SKM-1 (cell line): Measurements from ENCODE around the gene TANC2.
"Not testable (repeated sequence)": the region's sequence is repeated elsewhere in the genome, so short reads cannot be mapped to it uniquely, and the experiment has no call there.

ENCODE experiments used
- DNase-seq: peaks from one replicate; lab custom pipeline; 2025; ENCODE audit not compliant: unreplicated experiment; lab: John Stamatoyannopoulos, UW

The TANC2 gene

DNA sequence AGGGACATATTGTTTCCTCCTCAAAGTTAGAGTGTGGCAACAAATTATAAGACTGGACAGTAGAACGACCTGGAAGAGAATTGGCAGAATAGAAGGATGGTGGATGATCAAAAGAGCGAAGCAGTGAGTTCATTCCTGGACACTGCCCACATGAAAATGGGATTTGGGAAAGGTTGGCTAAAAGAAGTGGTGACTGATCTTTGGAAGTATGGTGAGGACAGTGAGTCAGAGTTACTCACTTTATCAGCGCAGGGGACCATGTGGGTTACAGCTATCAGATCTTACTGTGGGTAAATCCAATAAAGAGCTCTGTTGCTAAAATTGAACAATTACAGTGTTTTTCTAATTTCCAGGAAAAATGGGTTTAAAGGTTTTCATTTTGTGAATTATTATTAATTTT, 2.7 kb upstream of the TANC2 start:
- DNase-seq, result no peak

DNA sequence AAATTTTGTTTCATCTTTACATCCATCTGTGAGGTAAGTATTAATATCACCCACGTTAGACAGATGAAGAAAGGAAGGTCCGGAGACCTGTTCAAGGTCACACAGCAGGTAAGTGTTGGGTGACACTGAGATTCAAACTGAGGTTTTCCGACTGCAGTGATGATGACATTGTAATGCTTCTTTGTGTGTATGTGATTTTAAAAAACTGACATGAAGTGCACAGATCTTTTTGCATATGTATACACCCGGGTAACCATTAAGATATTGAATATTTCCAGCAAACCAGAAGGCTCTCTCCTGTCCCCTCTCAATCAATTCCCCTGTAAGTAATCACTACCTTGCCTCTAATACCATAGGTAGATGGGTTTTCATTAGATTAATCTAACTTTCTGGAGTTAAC, 1.5 kb upstream of the TANC2 start:
- no peak for DNase-seq

DNA sequence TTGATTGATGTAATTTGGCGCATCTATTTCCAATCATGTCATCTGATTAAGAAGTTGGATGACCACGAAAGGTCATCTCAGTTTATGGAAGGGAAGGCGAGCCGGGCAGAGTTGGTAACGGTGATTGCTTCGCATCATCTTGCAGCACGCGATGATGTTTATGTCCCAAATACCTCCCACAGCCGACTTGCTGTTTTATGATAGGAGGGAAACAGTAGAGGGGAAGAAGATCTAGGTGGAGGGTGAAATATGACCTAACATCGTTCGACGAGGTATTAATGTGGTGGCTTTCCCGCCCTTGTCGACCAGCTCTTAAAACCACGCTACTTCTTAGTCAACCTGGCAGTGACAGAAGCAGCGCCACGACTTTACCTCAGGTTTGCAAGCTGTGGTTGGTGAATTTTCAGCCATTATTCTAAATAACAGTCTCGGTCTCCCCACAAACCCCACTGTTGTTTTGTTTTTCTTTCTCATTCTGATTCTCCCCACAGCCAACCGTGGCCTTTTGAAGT, 805 bp upstream of the TANC2 start:
- DNase-seq, result no peak

DNA sequence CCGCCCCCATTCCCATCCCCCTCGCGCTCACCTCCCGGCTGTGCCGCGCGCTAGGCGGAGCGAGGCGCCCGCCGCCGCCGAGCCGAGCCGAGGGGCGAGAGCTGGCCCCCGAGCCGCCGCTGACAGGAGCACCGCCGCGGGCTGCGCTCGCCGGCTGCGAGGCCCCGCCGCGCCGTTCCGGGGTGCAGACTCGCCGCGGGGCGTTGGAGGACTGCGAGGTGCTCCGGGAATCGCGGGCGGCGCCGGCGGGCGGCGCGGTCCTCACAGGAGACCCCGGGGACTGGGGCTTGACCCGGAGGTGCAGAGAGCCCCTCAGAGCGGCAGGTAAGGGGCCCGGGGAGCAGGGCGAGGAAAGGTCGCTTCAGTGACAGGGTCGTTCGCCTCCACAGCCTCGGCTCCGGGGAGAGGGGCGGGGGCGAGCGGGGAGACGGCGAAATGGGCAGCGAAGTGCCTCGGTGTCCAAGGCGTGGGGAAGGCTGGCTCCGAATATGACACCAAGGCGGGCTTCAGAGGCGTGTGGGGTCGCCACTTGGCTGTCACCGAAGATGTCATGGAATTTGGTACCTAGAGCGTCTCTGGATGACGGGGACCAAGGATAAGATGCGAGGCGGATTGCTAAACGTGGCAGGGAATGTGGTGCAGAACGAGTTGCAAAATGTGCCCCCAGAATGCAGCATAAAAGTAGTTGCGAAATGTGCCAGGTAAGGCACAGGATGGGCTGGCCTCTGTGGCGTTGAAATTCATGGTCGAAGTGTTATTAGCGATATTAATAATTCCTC, 580 bp downstream of the TANC2 start:
- DNase-seq, result peak; percentile 50

DNA sequence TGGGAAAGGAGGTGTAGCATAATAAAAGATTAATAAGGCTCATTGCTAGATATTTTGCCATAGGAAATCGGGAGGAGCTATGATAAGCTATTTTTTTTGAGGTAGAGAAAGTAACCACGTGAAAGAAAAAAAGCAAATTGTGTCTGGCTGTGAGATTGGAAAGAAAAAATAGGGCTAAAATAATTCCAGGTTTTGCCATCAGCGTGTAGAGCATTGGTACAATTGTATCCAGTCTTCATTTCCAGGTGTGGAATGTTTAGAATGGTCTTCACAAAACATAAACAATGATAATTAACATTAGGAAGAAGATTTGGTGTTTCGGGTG, 1.1 kb downstream of the TANC2 start:
- DNase-seq, result no peak

DNA sequence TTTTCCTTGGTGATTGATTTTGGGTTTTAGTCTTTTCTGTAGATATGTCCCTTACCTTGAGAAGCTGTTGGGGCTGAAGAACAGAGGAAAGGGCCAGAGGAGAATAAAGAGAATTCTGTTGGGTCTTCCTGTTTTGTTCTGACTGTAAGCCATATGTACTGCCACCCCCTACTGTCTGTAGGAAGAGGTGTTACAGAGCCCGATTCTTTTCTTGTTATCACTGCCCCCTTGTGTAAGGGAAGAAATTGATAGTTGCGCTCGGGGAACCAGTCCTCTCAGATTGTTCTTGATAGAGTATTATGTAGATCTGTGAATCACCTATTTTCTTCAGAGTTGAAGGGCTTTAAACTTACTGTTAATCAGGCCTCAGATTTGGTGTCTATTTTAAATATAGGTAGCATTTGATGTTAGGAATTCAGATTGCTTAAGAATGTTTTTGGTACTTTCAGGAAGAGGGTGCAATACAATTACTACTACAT, 2.4 kb downstream of the TANC2 start:
- peak; percentile 91 for DNase-seq

DNA sequence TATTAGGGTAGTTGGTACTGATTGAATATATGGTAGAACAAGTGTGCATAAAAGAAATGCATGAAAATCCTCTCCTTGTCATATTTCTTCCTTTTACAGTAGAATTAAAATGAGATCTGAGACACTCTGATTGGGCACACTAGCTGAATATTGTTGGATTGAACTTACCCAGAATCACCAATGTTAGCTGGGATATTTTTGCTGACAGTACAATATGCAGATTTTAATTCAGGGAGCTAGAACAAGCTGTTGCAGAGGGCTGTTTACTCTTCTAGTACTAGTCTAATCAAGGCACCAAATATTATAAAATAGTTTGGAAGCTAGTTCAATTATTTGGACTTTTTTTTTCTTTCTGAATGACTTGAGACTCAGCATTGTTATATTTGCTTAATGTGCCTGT, 4.6 kb downstream of the TANC2 start:
- DNase-seq, result no peak

DNA sequence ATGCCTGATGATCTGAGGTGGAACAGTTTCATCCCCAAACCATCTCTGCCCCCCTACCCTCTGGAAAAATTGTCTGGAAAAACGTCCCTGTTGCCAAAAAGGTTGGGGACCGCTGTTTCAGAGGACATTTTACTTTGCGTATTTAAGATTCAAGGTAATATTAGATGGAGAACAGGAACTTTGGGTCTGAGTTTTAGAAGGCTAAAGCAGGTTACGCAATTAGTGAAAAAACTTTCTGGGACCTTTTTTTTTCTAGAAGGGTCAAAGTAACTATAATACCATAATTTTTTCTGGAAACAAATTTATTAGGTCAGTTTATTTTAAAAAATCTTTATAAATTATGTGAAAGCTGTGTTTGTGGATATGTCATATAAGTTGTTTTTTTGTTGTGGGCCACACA, 5.8 kb downstream of the TANC2 start:
- no peak for DNase-seq

DNA sequence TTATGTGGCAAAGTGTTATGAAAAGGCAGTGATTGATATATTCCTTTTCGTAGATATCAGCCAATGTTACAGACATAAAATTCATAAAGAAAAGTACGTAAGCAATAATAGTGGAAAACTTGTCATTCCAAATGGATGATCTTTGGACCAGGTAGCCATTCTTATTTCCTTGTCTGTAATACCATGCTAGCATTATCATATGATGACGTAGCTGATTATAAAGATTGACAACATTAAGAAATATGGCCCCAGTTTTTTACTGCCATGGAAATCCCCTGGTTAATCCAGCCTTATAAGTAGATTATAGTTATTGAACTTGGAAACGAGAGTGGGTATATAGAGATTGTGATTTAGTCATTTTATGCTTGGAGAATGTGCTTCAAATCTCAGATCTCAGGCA, 8.8 kb downstream of the TANC2 start:
- no peak for DNase-seq

DNA sequence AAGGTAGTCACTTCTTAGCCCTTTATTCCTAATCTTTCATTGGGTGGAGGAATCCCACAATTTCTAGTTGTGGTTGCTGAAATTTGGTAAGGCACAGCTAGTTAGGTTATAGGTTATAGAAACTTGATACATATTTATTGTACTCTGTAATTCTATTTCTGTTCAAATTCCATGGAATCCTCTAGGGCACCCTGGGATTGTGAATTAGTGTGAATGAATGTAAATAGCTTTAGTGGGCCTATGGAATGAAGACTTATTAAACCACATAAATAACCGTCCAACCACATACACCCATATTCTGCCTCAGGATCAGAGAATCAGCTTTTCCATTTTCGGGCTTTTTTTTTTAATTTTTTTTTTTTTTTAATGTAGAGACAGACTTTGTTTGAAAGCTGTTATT, 9.2 kb downstream of the TANC2 start:
- no peak for DNase-seq

DNA sequence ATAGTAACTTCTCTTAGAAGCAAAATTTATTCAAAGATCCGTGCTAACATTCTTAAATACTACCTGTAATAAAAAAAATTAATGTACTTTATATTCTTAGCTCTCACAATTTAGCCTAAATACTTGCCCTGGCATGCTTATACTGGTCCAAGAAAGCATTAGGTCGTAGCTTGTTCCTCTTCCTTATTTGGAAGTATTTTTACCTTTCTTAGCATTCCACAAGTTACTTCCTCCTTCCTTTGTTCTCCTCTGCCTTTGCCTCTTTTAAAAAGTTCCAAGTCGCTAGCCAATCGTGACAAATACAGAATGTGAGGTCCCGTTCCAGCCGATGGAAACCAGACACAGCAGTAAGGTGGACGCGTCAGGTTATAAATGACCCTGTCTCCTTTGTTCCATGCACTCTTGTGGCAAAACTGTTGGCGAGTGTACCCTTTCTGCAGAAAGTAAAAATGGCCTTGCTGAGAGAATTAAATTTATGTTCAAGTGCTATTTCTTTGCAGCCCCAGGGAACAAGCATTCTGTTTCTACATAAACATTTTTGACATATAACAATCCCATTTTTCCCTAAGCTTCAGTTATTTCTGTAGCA, 10.7 kb downstream of the TANC2 start:
- DNase-seq, result not testable (repeated sequence)

DNA sequence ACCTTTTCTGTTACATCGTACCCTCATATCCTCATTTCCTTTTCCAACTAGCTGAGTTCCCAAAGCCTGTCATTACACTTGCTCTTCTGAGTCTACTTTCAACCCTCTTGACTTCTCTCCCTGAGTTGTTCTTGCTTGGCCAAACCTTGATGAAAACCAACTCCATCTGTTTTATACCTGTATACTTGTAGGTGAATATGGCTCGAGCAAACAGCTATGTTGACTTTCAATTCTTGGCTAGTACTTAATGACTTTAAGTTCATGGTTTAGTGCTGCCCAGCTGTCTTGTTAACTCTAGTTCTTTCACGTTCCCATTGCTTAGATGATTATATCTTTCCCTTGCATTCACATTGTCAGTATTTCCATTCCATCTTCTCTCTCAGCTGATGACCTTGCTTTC, 14.8 kb downstream of the TANC2 start:
- DNase-seq, result no peak

DNA sequence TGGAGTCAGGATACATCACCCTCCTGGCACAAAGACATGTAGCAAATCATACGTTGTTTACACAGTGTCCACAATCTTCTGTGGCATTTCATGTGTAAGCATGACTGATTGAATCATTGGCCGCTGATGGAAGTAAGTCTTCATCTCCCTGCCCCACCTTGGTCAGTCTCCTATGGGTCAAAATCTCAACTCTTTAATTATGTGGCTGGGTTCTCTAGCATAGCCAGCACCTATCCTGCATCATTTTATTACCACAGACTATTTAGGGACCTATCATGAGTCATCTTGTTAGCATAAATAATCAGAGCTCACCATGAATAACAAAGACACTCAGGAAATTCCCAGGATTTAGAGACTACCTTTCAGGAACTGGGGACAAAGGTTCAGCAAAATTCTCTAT, 15.9 kb downstream of the TANC2 start:
- DNase-seq, result no peak

DNA sequence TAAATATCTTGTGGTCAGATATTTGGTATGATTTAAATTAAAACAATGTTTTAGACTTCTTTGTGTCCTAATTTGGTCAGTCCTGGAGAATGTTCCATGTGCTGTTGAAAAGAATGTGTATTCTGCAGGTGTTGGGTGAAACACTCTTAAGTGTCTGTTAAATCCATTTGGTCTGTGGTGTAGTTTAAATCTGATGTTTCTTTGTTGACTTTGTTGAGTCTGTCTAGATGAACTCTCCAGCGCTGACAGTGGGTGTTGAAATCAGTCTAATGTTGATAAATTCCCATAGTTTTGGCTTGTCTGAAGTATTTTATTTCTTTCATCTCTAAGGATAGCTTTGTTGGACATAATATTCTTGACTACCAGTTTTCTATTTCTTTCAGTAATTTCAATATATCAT, 18.8 kb downstream of the TANC2 start:
- no peak for DNase-seq

DNA sequence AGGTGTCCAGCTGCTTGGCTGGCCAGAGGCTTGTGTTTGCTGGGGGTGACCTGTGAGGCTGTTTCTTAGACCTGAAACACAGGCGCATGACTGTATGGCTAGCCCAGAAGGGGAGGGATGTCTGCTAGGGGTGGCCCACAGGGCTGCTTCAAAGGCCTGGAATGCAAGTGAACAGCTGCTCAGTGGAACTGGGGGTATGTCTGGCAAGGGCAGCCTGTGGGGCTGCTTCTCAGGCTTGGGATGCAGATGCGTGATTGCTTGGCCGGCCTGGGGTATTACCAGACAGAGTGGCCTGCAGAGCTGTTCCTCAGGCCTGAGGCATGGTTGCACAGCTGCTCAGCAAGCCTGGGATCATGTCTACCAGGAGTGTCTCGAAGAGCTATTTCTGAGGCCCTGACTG, 20.5 kb downstream of the TANC2 start:
- DNase-seq, result no peak

DNA sequence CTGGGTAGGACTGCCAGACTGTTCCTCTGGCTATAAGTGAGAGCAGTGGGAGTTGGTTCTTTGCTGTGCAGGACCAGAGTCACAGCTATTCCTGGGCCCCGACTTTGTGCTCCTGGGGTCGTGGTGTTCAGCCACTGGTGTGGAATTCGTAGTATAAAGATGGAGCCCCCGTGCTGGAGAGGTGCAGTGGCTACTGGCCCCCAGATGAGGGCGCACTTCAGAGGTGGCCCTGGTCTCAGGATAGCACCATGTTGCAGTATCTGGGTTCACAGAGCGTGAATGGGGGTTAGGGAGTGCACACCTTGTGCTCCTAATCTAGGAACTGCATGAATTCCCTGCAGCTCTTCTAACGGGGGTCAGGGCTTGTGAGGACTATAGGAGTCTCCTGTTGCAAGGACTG, 21.1 kb downstream of the TANC2 start:
- no peak for DNase-seq

DNA sequence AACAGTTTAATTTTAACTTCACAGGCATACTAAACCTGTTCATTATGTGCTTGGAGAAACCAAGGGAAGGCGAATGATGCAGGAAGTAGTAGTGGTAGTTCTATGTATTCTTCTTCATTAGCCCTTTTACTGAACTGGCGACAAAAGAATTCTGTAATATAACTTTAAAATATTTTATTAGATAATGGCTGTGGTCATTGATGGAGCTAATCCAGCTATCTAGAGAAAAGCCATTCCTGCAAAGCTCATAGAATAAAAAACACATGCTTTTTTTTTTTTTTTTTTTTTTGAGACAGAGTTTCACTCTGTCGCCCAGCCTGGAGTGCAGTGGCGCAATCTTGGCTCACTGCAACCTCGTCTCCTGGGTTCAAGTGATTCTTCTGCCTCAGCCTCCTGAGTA, 23.5 kb downstream of the TANC2 start:
- DNase-seq, result no peak

DNA sequence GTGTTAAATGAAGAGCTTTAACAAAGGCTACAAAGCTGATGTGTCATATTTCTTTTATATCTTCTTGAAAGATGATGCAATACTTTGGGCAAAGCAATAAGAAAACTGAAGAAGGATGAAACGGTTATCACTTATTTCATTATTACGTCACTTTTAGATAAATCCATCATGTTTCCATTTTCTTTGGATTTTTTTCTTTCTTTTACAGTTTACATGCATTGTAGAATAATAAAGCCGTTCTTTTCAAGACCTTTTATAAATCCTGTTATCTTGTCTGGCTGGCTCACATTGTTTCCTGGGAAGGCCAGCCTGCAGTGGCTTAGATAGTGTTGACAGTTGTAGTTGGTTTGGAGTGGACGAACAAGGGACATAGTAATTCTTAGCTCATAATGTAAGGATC, 28.9 kb downstream of the TANC2 start:
- DNase-seq, result no peak

DNA sequence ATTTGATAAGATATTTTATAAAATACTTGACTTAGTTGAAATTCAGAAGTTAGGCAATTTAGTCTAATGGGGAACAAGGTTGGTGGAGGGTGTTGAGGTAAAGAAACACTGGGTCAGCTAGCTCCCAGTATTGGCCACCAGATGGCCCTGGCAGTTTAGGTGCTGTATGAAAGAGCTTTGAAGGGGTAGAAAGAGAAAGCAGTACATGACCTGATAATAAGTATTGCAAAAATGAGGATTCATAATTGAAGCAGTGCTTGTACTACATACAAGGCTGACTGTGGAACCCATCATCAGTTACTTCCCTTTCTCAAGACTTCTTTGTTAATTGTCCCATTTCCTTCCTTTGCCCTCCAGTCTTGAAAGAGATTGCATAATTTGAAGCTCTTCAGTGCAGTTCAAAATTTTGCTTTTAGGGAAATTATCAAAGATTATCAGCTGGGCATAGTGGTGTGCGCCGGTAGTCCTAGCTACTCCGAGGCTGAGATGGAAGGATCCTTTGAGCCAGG, 29.4 kb downstream of the TANC2 start:
- DNase-seq, result peak; percentile 95

DNA sequence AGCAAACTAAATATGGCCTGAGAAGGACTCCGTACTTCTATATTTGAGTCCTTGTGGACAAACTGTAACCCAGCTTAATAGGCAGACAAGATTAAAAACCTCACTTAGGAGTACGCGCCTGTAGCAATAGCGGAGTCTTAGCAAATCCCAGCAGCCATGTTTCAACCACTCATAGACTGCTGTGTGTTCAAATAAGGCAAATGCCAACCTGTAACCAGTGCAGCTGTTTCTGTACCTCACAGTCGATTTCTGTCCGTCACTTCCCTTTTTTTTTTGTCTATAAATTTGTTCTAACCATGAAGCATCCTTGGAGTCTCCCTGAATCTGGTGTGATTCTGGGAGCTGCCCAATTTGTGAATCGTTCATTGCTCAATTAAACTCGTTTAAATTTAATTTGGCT, 30.2 kb downstream of the TANC2 start:
- no peak for DNase-seq

DNA sequence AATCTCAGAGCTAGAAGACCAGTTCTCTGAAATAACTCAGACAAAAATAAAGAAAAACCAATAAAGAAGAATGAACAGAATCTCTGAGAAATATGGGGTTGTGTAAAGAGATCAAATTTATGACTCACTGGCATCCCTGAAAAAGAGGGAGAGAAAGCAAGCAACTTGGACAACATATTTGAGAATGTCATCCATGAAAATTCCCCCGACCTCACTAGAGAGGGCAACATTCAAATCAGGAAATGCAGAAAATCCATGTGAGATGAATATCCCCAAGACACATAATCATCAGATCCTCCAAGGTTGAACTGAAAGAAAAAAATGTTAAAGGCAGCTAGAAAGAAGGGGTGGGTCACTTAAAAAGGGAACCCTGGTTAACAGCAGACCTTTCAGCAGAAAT, 32.1 kb downstream of the TANC2 start:
- no peak for DNase-seq

DNA sequence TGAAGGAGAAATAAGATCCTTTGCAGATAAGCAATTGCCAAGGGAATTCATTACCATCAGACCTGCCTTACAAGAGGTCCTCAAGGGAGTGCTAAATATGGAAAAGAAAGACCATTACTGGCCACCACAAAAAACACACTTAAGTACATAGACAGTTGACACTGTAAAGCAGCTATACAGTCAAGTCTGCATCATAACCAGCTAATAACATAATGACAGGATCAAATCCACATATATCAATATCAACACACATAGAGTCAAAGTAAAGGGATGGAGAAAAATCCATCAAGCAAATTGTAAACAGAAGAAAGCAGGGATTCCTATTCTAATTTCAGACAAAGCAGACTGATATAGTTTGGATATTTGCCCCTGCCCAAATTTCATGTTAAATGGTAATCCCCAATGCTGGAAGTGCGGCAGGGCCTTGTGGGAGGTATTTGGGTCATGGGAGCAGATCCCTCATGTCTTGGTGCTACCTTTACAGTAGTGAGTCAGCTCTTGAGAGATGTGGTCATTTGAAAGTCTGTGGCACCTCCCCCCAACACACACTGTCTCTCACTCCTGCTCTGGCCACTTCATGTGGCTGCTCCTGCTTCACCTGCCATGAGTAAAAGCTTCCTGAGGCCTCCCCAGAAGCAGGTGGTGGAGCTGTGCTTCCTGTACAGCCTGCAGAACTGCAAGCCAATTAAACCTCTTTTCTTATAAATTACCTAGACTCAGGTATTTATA, 32.8 kb downstream of the TANC2 start:
- DNase-seq, result no peak
